ENCODE results near the gene PODN.

The PODN gene

DNA sequence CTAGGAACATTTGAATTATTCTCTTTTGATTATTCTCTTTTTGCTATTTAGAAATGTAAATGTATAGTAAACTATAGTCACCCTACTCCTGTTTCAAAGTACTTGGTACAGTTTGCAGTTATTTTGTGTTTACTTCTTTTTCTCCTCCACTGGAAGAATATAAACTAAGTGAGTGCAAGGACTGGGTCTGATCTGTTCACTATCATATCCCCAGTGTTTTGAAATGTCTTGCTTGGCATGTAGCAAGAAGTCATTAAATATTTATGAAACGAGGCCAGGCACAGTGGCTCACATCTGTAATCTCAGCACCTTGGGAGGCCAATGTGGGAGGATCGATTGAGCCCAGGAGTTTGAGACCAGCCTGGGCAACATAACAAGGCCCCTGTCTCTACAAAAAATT, 35.8 kb upstream of the PODN start:
- intact Hi-C loops (cut with DNase I; ENCODE audit: low total_unique reads), result no loop called here
- Histone ChIP-seq H3K4me3 (no peak overlapping the region), H3K4me1 (peaks cover 0 to 12% (median 2%) of the 10 kb centered on the region in 4 donors), H3K27me3 (no peaks in the 10 kb centered on the region), H3K36me3 (peaks cover 7 to 14% (median 12%) of the 10 kb centered on the region in 3 donors), H3K27ac (no peak overlapping the region), H3K9me3 (no peaks in the 10 kb centered on the region)
- TF ChIP-seq, protein P1, sequence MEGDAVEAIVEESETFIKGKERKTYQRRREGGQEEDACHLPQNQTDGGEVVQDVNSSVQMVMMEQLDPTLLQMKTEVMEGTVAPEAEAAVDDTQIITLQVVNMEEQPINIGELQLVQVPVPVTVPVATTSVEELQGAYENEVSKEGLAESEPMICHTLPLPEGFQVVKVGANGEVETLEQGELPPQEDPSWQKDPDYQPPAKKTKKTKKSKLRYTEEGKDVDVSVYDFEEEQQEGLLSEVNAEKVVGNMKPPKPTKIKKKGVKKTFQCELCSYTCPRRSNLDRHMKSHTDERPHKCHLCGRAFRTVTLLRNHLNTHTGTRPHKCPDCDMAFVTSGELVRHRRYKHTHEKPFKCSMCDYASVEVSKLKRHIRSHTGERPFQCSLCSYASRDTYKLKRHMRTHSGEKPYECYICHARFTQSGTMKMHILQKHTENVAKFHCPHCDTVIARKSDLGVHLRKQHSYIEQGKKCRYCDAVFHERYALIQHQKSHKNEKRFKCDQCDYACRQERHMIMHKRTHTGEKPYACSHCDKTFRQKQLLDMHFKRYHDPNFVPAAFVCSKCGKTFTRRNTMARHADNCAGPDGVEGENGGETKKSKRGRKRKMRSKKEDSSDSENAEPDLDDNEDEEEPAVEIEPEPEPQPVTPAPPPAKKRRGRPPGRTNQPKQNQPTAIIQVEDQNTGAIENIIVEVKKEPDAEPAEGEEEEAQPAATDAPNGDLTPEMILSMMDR (IDR thresholded peaks at IDR 0.05), result no peak
- DNase-seq, result no peak

DNA sequence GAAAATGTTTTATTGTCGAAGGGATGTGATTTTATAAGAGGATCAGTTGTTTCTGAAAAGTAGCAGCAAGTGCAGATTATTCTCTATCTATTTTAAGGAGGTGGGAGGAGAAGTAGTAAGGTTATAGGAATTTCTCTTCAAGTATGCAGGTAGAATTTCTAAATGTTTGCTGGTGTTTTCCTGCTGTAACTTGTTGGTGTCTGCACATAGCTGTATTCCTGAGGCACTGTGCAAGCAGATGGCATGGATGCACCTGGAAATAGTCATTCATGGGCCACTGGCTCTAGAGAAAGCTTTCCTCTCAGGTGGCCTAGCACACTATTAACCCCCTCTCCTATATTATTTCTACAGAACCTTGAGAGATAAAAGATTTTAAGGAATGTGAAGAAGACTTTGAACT, 30.3 kb upstream of the PODN start:
- TF ChIP-seq, protein P1 (IDR thresholded peaks at IDR 0.05), result no peak
- H3K4me1 ChIP-seq, result no peaks in the 10 kb centered on the region
- no peaks in the 10 kb centered on the region for H3K9me3 ChIP-seq
- intact Hi-C loops (cut with DNase I; ENCODE audit: low total_unique reads), result no loop called here
- peaks cover 7 to 20% (median 12%) of the 10 kb centered on the region in 3 donors for H3K36me3 ChIP-seq
- no peaks in the 10 kb centered on the region for H3K27me3 ChIP-seq
- no peak overlapping the region for H3K4me3 ChIP-seq
- H3K27ac ChIP-seq, result no peak overlapping the region
- DNase-seq, result no peak

DNA sequence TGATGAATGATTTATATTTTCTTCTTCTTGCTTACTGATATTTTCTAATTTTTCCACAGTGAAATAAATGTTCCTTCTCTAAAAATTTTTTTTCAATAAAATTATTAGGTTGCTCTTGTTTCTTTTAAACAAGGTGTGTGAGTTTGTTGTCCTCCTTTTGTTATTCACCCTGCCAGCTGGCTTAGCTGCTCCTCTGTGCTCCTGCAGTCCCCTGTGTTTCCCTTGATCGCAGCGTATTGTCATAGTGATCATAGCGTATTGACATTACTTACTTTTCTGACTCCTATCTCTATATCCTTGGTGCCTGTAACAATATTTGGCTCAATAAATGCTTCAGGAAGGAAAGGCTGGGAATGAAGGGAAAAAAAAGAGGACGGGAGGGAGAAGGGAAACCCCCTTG, 24.9 kb upstream of the PODN start:
- Histone ChIP-seq H3K36me3 (peaks cover 13 to 43% (median 20%) of the 10 kb centered on the region in 3 donors), H3K27ac (no peak overlapping the region), H3K4me1 (no peaks in the 10 kb centered on the region), H3K9me3 (no peaks in the 10 kb centered on the region), H3K4me3 (no peak overlapping the region), H3K27me3 (no peaks in the 10 kb centered on the region)
- intact Hi-C loops (cut with DNase I; ENCODE audit: low total_unique reads), result no loop called here
- TF ChIP-seq, protein P1 (IDR thresholded peaks at IDR 0.05), result no peak
- DNase-seq, result no peak

GRCh38 chr1:53038566-53038965, 23.4 kb upstream of the PODN start:
- TF ChIP-seq, protein P1 (IDR thresholded peaks at IDR 0.05), result no peak
- intact Hi-C loops (cut with DNase I; ENCODE audit: low total_unique reads), result no loop called here
- Histone ChIP-seq H3K4me3 (no peak overlapping the region), H3K4me1 (no peaks in the 10 kb centered on the region), H3K36me3 (peaks cover 13 to 51% (median 20%) of the 10 kb centered on the region in 3 donors), H3K27me3 (no peaks in the 10 kb centered on the region), H3K27ac (no peak overlapping the region), H3K9me3 (no peaks in the 10 kb centered on the region)
- no peak for DNase-seq

DNA sequence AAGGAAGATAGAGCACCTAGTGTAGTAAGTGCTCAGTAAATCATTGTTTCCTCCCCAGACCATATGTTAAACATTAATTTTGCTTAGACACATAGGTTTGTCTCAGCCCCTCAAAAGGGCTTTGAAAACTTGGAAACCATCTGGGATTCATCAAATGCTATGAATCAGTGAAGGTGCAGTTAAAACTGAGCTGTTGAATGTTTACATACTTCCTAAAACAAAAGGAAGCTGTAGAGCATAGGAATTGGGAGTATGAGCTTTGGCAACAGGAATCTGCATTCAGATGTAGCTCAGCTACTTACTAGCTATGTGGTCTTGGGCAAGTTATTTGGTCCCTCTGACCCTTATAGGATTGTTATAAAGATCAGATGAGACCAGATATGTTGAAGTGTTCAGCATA, 18.7 kb upstream of the PODN start:
- Histone ChIP-seq H3K36me3 (peaks cover 13 to 65% (median 27%) of the 10 kb centered on the region in 3 donors), H3K9me3 (no peaks in the 10 kb centered on the region)
- intact Hi-C loops (cut with DNase I; ENCODE audit: low total_unique reads), result no loop called here

More for the DNA sequence above, 18.7 kb upstream of the PODN start:
- H3K4me3 ChIP-seq, result no peak overlapping the region
- no peaks in the 10 kb centered on the region for H3K27me3 ChIP-seq
- no peak for DNase-seq
- H3K27ac ChIP-seq, result no peak overlapping the region
- H3K4me1 ChIP-seq, result peaks cover 0 to 7% (median 0%) of the 10 kb centered on the region in 4 donors
- TF ChIP-seq, protein P1 (IDR thresholded peaks at IDR 0.05), result no peak
